SK-N-SH (cell line): ENCODE results near the gene GTF2I.

Experiments
- CHD2 ChIP-seq: fragments of 150-350 bp; IDR thresholded peaks from 2 replicates; pipeline ENCODE4 v1.6.1; 2018; ENCODE audit warnings: low read length; ENCODE audit not compliant: partially characterized antibody
- CTCF ChIP-seq: fragments of 200-600 bp; sonication (generic); IDR thresholded peaks from 2 replicates; pipeline ENCODE4 v1.6.1; 2017; ENCODE audit warnings: antibody characterized with exemption, mild to moderate bottlenecking, moderate library complexity
- EP300 ChIP-seq, 2 experiments: IDR thresholded peaks; 2 replicates each; pipeline versions ENCODE4 v1.4.0 to v1.6.1; 2012; ENCODE audit warnings: borderline replicate concordance in 1 of 2, low read depth in 1 of 2, low read length in 1 of 2
- EZH2phosphoT487 ChIP-seq: fragments of 200-600 bp; sonication (generic); IDR thresholded peaks from 2 replicates; pipeline ENCODE4 v1.6.1; 2017; ENCODE audit warnings: low read depth, mixed run types, mild to moderate bottlenecking, antibody characterized with exemption, moderate library complexity, borderline replicate concordance
- GABPA ChIP-seq: IDR thresholded peaks from 2 replicates; pipeline ENCODE4 v1.4.0; 2012; ENCODE audit warnings: low read depth, mild to moderate bottlenecking
- MEF2A ChIP-seq: IDR thresholded peaks from 2 replicates; pipeline ENCODE4 v1.4.0; 2012; ENCODE audit warnings: low read depth, borderline replicate concordance
- NRF1 ChIP-seq: IDR thresholded peaks from 2 replicates; pipeline ENCODE4 v1.6.1; 2012; ENCODE audit warnings: low read depth, mild to moderate bottlenecking, low read length
- POLR2AphosphoS5 ChIP-seq: IDR thresholded peaks from 2 replicates; pipeline ENCODE4 v1.6.1; 2012; ENCODE audit warnings: low read depth, low read length
- RCOR1 ChIP-seq: fragments of 150-350 bp; IDR thresholded peaks from 2 replicates; pipeline ENCODE4 v1.6.1; 2017; ENCODE audit warnings: antibody characterized with exemption, low read length
- TAF1 ChIP-seq: IDR thresholded peaks from 2 replicates; pipeline ENCODE4 v1.6.1; 2012; ENCODE audit warnings: low read depth, mild to moderate bottlenecking, low read length, moderate library complexity, borderline replicate concordance
- YY1 ChIP-seq: IDR thresholded peaks from 2 replicates; pipeline ENCODE4 v1.4.0; 2012; ENCODE audit warnings: low read depth, mild to moderate bottlenecking
- ZBTB33 ChIP-seq: IDR thresholded peaks from 2 replicates; pipeline ENCODE4 v1.4.0; 2012; ENCODE audit warnings: low read depth, borderline replicate concordance

GRCh38 chr7:74633451-74633921 is 24.0 kb upstream of the GTF2I start:
- no peak for TF ChIP-seq NRF1
- no peak for TF ChIP-seq CTCF
- TF ChIP-seq POLR2AphosphoS5 = no peak
- no peak for TF ChIP-seq CHD2
- TF ChIP-seq EZH2phosphoT487 = no peak
- TF ChIP-seq TAF1 = no peak
- no peak for TF ChIP-seq GABPA
- no peak for TF ChIP-seq ZBTB33
- TF ChIP-seq YY1 = no peak
- no peak for TF ChIP-seq EP300 (IDR thresholded peaks at IDR 0.05; ENCODE audit: borderline replicate concordance in 1 of 2, low read depth in 1 of 2, low read length in 1 of 2)
- no peak for TF ChIP-seq MEF2A
- no peak for TF ChIP-seq RCOR1
